A549 (cell line): ENCODE measurements around the gene APOBEC3C.

ENCODE experiments used
- CEBPB ChIP-seq, 2 experiments: fragments of >200 bp in 1 of 2; sonication (Bioruptor Twin) in 1 of 2; formaldehyde crosslinking in 1 of 2; IDR thresholded peaks; 2 replicates each; pipeline ENCODE4 v1.6.1; 2012 to 2016
- TF ChIP-seq, protein P1 (sequence below): fragments of >200 bp; sonication (Bioruptor Twin); formaldehyde crosslinking; IDR thresholded peaks from 3 replicates; pipeline ENCODE4 v1.5.1; 2016

GRCh38 chr22:39026509-39027150 lies 12.6 kb downstream of the APOBEC3C start:
- TF ChIP-seq, protein P1, sequence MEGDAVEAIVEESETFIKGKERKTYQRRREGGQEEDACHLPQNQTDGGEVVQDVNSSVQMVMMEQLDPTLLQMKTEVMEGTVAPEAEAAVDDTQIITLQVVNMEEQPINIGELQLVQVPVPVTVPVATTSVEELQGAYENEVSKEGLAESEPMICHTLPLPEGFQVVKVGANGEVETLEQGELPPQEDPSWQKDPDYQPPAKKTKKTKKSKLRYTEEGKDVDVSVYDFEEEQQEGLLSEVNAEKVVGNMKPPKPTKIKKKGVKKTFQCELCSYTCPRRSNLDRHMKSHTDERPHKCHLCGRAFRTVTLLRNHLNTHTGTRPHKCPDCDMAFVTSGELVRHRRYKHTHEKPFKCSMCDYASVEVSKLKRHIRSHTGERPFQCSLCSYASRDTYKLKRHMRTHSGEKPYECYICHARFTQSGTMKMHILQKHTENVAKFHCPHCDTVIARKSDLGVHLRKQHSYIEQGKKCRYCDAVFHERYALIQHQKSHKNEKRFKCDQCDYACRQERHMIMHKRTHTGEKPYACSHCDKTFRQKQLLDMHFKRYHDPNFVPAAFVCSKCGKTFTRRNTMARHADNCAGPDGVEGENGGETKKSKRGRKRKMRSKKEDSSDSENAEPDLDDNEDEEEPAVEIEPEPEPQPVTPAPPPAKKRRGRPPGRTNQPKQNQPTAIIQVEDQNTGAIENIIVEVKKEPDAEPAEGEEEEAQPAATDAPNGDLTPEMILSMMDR: no peak
- TF ChIP-seq CEBPB (IDR thresholded peaks at IDR 0.05): 0 out of 4 replicates have a peak, but pooled peaks of 1 of the 2 experiments have one; percentile 13
